ENCODE results near the gene SDK1. TPM values are rescaled to one million over a fixed set of nuclear protein-coding genes. Genes with fewer than 3 reads are reported as not detected.

Gene SDK1
- total and polyA plus RNA-seq, 2 experiments from 2014 or later: 2.1 to 10.0 TPM

DNA sequence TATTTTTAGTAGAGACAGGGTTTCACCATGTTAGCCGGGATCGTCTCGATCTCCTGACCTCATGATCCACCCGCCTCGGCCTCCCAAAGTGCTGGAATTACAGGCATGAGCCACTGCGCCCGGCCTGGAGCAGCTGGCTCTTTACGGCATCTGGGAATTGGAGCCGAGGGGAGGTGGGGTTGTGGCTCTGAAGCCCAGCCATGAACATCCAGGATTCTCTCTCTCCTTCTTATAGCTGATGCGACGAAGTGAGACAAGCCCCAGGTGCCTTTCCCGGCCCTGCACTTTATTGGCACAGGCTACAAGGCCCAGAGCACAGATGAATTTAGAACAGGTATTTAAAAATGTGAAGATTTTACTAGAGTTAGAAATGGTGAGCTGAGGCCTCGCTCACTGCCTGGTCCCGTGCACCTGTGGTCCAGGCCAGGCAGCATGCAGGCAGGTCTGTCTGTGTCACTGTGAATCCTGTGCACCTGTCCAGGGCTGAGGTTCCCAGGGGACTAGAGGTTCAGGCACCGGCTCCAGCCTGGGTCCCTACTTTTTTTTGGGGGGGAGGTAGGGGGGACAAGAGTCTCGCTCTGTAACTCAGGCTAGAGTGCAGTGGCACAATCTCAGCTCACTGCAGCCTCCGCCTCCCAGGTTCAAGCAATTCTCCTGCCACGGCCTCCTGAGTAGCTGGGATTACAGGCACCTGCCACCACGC is 1001.3 kb downstream of the SDK1 start:
- Histone ChIP-seq H3K4me2 (no peak overlapping the region), H2AFZ (no peak overlapping the region), H3K27ac (ENCODE audit: low read depth) (no peak overlapping the region), H3F3A (replicated peaks; ENCODE audit: low read depth) (no peaks in the 10 kb centered on the region), H3K79me2 (replicated peaks; ENCODE audit: insufficient read depth) (no peaks in the 10 kb centered on the region), H4K20me1 (replicated peaks; ENCODE audit: insufficient read depth) (no peaks in the 10 kb centered on the region), H3K9me2 (ENCODE audit: insufficient read depth) (no peaks in the 10 kb centered on the region), H3K4me1 (ENCODE audit: insufficient read depth) (no peaks in the 10 kb centered on the region), H3K4me3 (no peak overlapping the region), H3K27me3 (ENCODE audit: insufficient read depth) (no peaks in the 10 kb centered on the region), H3K36me3 (ENCODE audit: insufficient read depth) (no peaks in the 10 kb centered on the region)
- peaks cover 10% of the 10 kb centered on the region; the same call in 2 of the 3 replicates for H3K36me3 Mint-ChIP-seq (ENCODE audit: low read depth)
- DNase-seq (ENCODE audit: low spot score): no peak
- H3K27ac Mint-ChIP-seq: no peak overlapping the region
- no peak for TF ChIP-seq POLR2AphosphoS5 (IDR thresholded peaks at IDR 0.05; ENCODE audit: low read depth)
- no peak for TF ChIP-seq STAT1 (IDR thresholded peaks at IDR 0.05; ENCODE audit: unreplicated experiment)
- TF ChIP-seq, protein P1, sequence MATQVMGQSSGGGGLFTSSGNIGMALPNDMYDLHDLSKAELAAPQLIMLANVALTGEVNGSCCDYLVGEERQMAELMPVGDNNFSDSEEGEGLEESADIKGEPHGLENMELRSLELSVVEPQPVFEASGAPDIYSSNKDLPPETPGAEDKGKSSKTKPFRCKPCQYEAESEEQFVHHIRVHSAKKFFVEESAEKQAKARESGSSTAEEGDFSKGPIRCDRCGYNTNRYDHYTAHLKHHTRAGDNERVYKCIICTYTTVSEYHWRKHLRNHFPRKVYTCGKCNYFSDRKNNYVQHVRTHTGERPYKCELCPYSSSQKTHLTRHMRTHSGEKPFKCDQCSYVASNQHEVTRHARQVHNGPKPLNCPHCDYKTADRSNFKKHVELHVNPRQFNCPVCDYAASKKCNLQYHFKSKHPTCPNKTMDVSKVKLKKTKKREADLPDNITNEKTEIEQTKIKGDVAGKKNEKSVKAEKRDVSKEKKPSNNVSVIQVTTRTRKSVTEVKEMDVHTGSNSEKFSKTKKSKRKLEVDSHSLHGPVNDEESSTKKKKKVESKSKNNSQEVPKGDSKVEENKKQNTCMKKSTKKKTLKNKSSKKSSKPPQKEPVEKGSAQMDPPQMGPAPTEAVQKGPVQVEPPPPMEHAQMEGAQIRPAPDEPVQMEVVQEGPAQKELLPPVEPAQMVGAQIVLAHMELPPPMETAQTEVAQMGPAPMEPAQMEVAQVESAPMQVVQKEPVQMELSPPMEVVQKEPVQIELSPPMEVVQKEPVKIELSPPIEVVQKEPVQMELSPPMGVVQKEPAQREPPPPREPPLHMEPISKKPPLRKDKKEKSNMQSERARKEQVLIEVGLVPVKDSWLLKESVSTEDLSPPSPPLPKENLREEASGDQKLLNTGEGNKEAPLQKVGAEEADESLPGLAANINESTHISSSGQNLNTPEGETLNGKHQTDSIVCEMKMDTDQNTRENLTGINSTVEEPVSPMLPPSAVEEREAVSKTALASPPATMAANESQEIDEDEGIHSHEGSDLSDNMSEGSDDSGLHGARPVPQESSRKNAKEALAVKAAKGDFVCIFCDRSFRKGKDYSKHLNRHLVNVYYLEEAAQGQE (IDR thresholded peaks at IDR 0.05; ENCODE audit: unreplicated experiment): no peak
- TF ChIP-seq EZH2 (IDR thresholded peaks at IDR 0.05; ENCODE audit: low read depth, unreplicated experiment): no peak
- TF ChIP-seq, protein P2, sequence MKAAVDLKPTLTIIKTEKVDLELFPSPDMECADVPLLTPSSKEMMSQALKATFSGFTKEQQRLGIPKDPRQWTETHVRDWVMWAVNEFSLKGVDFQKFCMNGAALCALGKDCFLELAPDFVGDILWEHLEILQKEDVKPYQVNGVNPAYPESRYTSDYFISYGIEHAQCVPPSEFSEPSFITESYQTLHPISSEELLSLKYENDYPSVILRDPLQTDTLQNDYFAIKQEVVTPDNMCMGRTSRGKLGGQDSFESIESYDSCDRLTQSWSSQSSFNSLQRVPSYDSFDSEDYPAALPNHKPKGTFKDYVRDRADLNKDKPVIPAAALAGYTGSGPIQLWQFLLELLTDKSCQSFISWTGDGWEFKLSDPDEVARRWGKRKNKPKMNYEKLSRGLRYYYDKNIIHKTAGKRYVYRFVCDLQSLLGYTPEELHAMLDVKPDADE (IDR thresholded peaks at IDR 0.05): no peak
- TF ChIP-seq NANOG (IDR thresholded peaks at IDR 0.05; ENCODE audit: borderline replicate concordance): no peak
- TF ChIP-seq ZNF114 (CRISPR knock-in tag; IDR thresholded peaks at IDR 0.05): no peak
- TF ChIP-seq, protein P3, sequence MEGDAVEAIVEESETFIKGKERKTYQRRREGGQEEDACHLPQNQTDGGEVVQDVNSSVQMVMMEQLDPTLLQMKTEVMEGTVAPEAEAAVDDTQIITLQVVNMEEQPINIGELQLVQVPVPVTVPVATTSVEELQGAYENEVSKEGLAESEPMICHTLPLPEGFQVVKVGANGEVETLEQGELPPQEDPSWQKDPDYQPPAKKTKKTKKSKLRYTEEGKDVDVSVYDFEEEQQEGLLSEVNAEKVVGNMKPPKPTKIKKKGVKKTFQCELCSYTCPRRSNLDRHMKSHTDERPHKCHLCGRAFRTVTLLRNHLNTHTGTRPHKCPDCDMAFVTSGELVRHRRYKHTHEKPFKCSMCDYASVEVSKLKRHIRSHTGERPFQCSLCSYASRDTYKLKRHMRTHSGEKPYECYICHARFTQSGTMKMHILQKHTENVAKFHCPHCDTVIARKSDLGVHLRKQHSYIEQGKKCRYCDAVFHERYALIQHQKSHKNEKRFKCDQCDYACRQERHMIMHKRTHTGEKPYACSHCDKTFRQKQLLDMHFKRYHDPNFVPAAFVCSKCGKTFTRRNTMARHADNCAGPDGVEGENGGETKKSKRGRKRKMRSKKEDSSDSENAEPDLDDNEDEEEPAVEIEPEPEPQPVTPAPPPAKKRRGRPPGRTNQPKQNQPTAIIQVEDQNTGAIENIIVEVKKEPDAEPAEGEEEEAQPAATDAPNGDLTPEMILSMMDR (conservative IDR thresholded peaks at IDR 0.05; ENCODE audit: low read depth in 2 of 2): no peak
- no peak for TF ChIP-seq EZH2phosphoT487 (IDR thresholded peaks at IDR 0.05; ENCODE audit: unreplicated experiment)
- no peak for TF ChIP-seq ZNF462 (CRISPR knock-in tag; IDR thresholded peaks at IDR 0.05)
- no peak for TF ChIP-seq CREB1 (CRISPR knock-in tag; IDR thresholded peaks at IDR 0.05; ENCODE audit: low read depth)
- no peak for TF ChIP-seq JUNB (IDR thresholded peaks at IDR 0.05; ENCODE audit: unreplicated experiment)
- TF ChIP-seq ZNF331 (CRISPR knock-in tag; IDR thresholded peaks at IDR 0.05; ENCODE audit: low read depth): no peak
- H3K9me3 Mint-ChIP-seq: peaks cover 86% of the 10 kb centered on the region
- H3K27me3 Mint-ChIP-seq (ENCODE audit: insufficient read depth, low read depth, poor library complexity): peaks cover 10% of the 10 kb centered on the region
- ATAC-seq: no peak
- no peak overlapping the region for H3K4me3 Mint-ChIP-seq
- H3K4me1 Mint-ChIP-seq: no peaks in the 10 kb centered on the region

All from GM23338 (cell line).